ENCODE measurements around the gene PAXX. TPM values are rescaled to one million over a fixed set of nuclear protein-coding genes. Genes with fewer than 3 reads are reported as not detected.
A peak's percentile ranks its signal among the peaks of the same experiment; 100 is the strongest.

PAXX gene
- total RNA-seq, 1 donor from 2014 or later: 15.3 TPM

DNA sequence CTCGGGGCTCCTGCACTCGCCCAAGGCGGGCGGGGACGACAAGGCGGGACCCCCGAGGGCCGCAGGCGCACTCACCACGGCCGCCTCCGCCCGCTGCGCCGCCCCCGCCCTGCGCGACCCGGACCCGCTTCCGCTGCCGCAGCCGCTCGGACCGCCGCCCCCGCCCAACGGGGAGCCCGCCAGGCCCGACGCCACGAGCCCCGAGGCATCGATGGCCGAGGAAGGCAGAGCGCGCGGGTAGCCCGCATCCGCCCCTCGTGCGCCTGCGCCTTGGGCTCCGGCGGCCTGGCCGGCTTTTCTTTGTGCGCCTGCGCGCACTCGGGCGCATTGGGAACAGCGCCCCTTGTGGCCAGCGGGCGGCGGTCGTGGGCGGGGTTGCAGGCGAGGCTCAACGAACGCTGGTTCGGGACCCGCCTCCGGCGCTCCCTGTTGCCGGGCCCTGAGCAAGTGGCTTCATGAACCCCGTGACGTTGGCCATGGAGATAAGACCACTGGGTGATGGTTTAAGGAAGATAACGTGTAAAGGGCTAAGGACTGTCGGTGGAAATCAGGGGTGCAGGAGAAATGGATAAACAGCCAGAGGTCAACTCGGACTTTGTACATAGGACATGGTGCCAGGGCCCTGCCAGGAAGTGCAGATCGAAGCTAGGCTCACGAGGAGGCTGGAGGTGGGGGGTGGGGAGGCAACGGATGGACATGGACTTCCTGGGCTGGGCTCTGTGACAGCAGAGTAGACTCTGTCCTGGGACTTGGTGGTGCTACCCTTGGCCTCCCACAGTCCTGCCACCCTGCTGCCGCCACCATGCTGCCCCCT lies 47.5 kb upstream of the PAXX start, which contains the start of the genes C8G and FBXW5:
TSS of gene C8G (plus strand) at position 725 of the 814 bp plus-strand sequence. CDS start at position 803, 78 bp downstream.
TSS of gene FBXW5 (minus strand) at position 220 of the 814 bp plus-strand sequence. CDS start 655 bp downstream, outside the sequence.
- no peak for TF ChIP-seq EZH2 (IDR thresholded peaks at IDR 0.05; ENCODE audit: insufficient read depth, low read length)
- TF ChIP-seq, protein P1, sequence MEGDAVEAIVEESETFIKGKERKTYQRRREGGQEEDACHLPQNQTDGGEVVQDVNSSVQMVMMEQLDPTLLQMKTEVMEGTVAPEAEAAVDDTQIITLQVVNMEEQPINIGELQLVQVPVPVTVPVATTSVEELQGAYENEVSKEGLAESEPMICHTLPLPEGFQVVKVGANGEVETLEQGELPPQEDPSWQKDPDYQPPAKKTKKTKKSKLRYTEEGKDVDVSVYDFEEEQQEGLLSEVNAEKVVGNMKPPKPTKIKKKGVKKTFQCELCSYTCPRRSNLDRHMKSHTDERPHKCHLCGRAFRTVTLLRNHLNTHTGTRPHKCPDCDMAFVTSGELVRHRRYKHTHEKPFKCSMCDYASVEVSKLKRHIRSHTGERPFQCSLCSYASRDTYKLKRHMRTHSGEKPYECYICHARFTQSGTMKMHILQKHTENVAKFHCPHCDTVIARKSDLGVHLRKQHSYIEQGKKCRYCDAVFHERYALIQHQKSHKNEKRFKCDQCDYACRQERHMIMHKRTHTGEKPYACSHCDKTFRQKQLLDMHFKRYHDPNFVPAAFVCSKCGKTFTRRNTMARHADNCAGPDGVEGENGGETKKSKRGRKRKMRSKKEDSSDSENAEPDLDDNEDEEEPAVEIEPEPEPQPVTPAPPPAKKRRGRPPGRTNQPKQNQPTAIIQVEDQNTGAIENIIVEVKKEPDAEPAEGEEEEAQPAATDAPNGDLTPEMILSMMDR (IDR thresholded peaks at IDR 0.05; ENCODE audit: insufficient read depth, low read depth, low read length): peak; percentile 67
- no peaks in the 10 kb centered on the region for H3K27me3 ChIP-seq (ENCODE audit: insufficient read depth, low read length)
- H3K27me3 Mint-ChIP-seq (ENCODE audit: low read depth, unreplicated experiment): no peaks in the 10 kb centered on the region
- H3K4me3 Mint-ChIP-seq (ENCODE audit: unreplicated experiment): peak within 1 kb of the TSS; percentile 81
- no peak within 1 kb of the TSS for H3K27ac Mint-ChIP-seq (ENCODE audit: unreplicated experiment)
- H3K4me1 Mint-ChIP-seq (ENCODE audit: low read depth, unreplicated experiment): no peaks in the 10 kb centered on the region
- peak within 1 kb of the TSS; percentile 68 for H3K27ac ChIP-seq (ENCODE audit: low read depth, low read length)
- no peaks in the 10 kb centered on the region for H3K9me3 Mint-ChIP-seq (ENCODE audit: unreplicated experiment)
- DNase-seq (ENCODE audit: low read depth) (peak; percentile 73), FAIRE-seq (no peak)
- H3K4me1 ChIP-seq (ENCODE audit: insufficient read depth, low read length): peaks cover 9% of the 10 kb centered on the region
- peak within 1 kb of the TSS; percentile 87 for H3K9ac ChIP-seq (ENCODE audit: low read length)
- peaks cover 35% of the 10 kb centered on the region for H4K20me1 ChIP-seq (ENCODE audit: insufficient read depth, low read length)
- peaks cover 46% of the 10 kb centered on the region for H3K79me2 ChIP-seq (ENCODE audit: insufficient read depth, low read length)
- H3K4me3 ChIP-seq (ENCODE audit: insufficient read depth, low read depth, low read length): peak within 1 kb of the TSS; percentile 80
- H3K4me2 ChIP-seq (ENCODE audit: low read length): peak within 1 kb of the TSS; percentile 94
- no peaks in the 10 kb centered on the region for H3K9me3 ChIP-seq (ENCODE audit: insufficient read depth, low read depth, low read length)
- peak within 1 kb of the TSS; percentile 60 for H2AFZ ChIP-seq (ENCODE audit: low read depth, low read length)
- no peaks in the 10 kb centered on the region for H3K36me3 ChIP-seq (ENCODE audit: insufficient read depth, low read length)
- H3K36me3 Mint-ChIP-seq (ENCODE audit: low read depth, unreplicated experiment): no peaks in the 10 kb centered on the region

GRCh38 chr9:136945333-136946227 lies 46.6 kb upstream of the PAXX start:
- no peak for TF ChIP-seq EZH2 (IDR thresholded peaks at IDR 0.05; ENCODE audit: insufficient read depth, low read length)
- TF ChIP-seq, protein P1 (IDR thresholded peaks at IDR 0.05; ENCODE audit: insufficient read depth, low read depth, low read length): no peak
- H3K4me3 Mint-ChIP-seq (ENCODE audit: unreplicated experiment): peak overlapping the region; percentile 72
- no peaks in the 10 kb centered on the region for H3K4me1 Mint-ChIP-seq (ENCODE audit: low read depth, unreplicated experiment)

More at GRCh38 chr9:136945333-136946227, 46.6 kb upstream of the PAXX start:
- Histone ChIP-seq H3K79me2 (ENCODE audit: insufficient read depth, low read length) (peaks cover 37% of the 10 kb centered on the region), H3K4me2 (ENCODE audit: low read length) (no peak overlapping the region), H3K36me3 (ENCODE audit: insufficient read depth, low read length) (no peaks in the 10 kb centered on the region), H3K9ac (ENCODE audit: low read length) (no peak overlapping the region), H2AFZ (ENCODE audit: low read depth, low read length) (no peak overlapping the region), H4K20me1 (ENCODE audit: insufficient read depth, low read length) (peaks cover 26% of the 10 kb centered on the region), H3K27me3 (ENCODE audit: insufficient read depth, low read length) (no peaks in the 10 kb centered on the region), H3K27ac (ENCODE audit: low read depth, low read length) (no peak overlapping the region), H3K4me3 (ENCODE audit: insufficient read depth, low read depth, low read length) (no peak overlapping the region), H3K9me3 (ENCODE audit: insufficient read depth, low read depth, low read length) (no peaks in the 10 kb centered on the region), H3K4me1 (ENCODE audit: insufficient read depth, low read length) (peaks cover 15% of the 10 kb centered on the region)
- no peaks in the 10 kb centered on the region for H3K9me3 Mint-ChIP-seq (ENCODE audit: unreplicated experiment)
- no peak for DNase-seq (ENCODE audit: low read depth)
- FAIRE-seq: no peak
- no peaks in the 10 kb centered on the region for H3K27me3 Mint-ChIP-seq (ENCODE audit: low read depth, unreplicated experiment)
- no peaks in the 10 kb centered on the region for H3K36me3 Mint-ChIP-seq (ENCODE audit: low read depth, unreplicated experiment)
- no peak overlapping the region for H3K27ac Mint-ChIP-seq (ENCODE audit: unreplicated experiment)

Data from astrocyte (in vitro differentiated cells and primary cell).